OCI-LY1 (cell line): ENCODE data around the gene TRAPPC4.
"Not testable (repeated sequence)": the region's sequence is repeated elsewhere in the genome, so short reads cannot be mapped to it uniquely, and the experiment has no call there.

ENCODE experiments used
- H2AFZ ChIP-seq: fragments of 200-600 bp; sonication (generic), shearing (Covaris generic); 2 replicates; pipeline ENCODE4 v1.6.0; 2014; ENCODE audit warnings: antibody characterized with exemption, mild to moderate bottlenecking, low read length
- H3F3A ChIP-seq: fragments of 200-600 bp; sonication (generic), shearing (Covaris generic); 2 replicates; pipeline ENCODE4 v1.6.0; 2014; ENCODE audit warnings: mild to moderate bottlenecking, antibody characterized with exemption, low read length, moderate library complexity; ENCODE audit not compliant: insufficient read depth
- H3K27ac ChIP-seq: fragments of 200-600 bp; sonication (generic); 2 replicates; pipeline ENCODE4 v1.5.1; 2014; ENCODE audit warnings: low read length, mixed run types, mild to moderate bottlenecking, low read depth; ENCODE audit not compliant: poor library complexity, severe bottlenecking
- H3K27me3 ChIP-seq: fragments of 200-600 bp; sonication (generic); 2 replicates; pipeline ENCODE4 v1.6.0; 2014; ENCODE audit warnings: antibody characterized with exemption, mild to moderate bottlenecking, low read length, moderate library complexity; ENCODE audit not compliant: insufficient read depth
- H3K36me3 ChIP-seq: fragments of 200-600 bp; sonication (generic); 2 replicates; pipeline ENCODE4 v1.6.1; 2014; ENCODE audit warnings: mild to moderate bottlenecking, antibody characterized with exemption, low read length, moderate library complexity, mixed read lengths; ENCODE audit not compliant: insufficient read depth
- H3K4me1 ChIP-seq: fragments of 200-600 bp; sonication (generic); 2 replicates; pipeline ENCODE4 v1.5.1; 2014; ENCODE audit warnings: mild to moderate bottlenecking, low read length, moderate library complexity; ENCODE audit not compliant: insufficient read depth, severe bottlenecking
- H3K4me2 ChIP-seq: fragments of 200-600 bp; sonication (generic), shearing (Covaris generic); 2 replicates; pipeline ENCODE4 v1.6.1; 2014; ENCODE audit warnings: low read length
- H3K4me3 ChIP-seq: fragments of 200-600 bp; sonication (generic); 2 replicates; pipeline ENCODE4 v1.5.1; 2014; ENCODE audit warnings: low read length, low read depth, mild to moderate bottlenecking, mixed read lengths; ENCODE audit not compliant: poor library complexity, severe bottlenecking
- H3K79me2 ChIP-seq: fragments of 200-600 bp; shearing (Covaris generic); 2 replicates; pipeline ENCODE4 v1.6.1; 2016; ENCODE audit warnings: mixed run types, low read length, mixed read lengths; ENCODE audit not compliant: insufficient read depth
- H3K9ac ChIP-seq: fragments of 200-600 bp; sonication (generic), shearing (Covaris generic); 2 replicates; pipeline ENCODE4 v1.6.1; 2014; ENCODE audit warnings: mild to moderate bottlenecking, low read length, mixed read lengths
- H3K9me2 ChIP-seq: fragments of 200-600 bp; sonication (generic), shearing (Covaris generic); 2 replicates; pipeline ENCODE4 v1.6.1; 2014; ENCODE audit warnings: low read depth, mild to moderate bottlenecking, low read length, mixed read lengths
- H3K9me3 ChIP-seq: fragments of 200-600 bp; shearing (Covaris generic); 2 replicates; pipeline ENCODE4 v1.6.1; 2014; ENCODE audit warnings: low read length, mixed read lengths
- H4K20me1 ChIP-seq: fragments of 200-600 bp; sonication (generic), shearing (Covaris generic); 2 replicates; pipeline ENCODE4 v1.6.0; 2016; ENCODE audit warnings: mild to moderate bottlenecking, low read length; ENCODE audit not compliant: insufficient read depth
- CTCF ChIP-seq: fragments of 200-600 bp; sonication (generic), shearing (Covaris generic); IDR thresholded peaks from 2 replicates; pipeline ENCODE4 v1.5.1; 2017; ENCODE audit warnings: mild to moderate bottlenecking, antibody characterized with exemption, low read length, moderate library complexity, mixed read lengths
- EZH2 ChIP-seq: fragments of 200-600 bp; sonication (generic), shearing (Covaris generic); IDR thresholded peaks from 2 replicates; pipeline ENCODE4 v1.8.0; 2017; ENCODE audit warnings: borderline replicate concordance, mixed run types, mild to moderate bottlenecking, antibody characterized with exemption, low read length, moderate library complexity, mixed read lengths

TRAPPC4 gene

GRCh38 chr11:118980191-118980881 lies 38.2 kb upstream of the TRAPPC4 start:
- Histone ChIP-seq H3K9me3 (no peaks in the 10 kb centered on the region), H3K4me3 (no peak overlapping the region), H2AFZ (no peak overlapping the region), H3K79me2 (no peaks in the 10 kb centered on the region), H3F3A (no peaks in the 10 kb centered on the region), H3K27me3 (no peaks in the 10 kb centered on the region; the same call in 1 of the 2 replicates), H4K20me1 (no peaks in the 10 kb centered on the region), H3K4me1 (no peaks in the 10 kb centered on the region), H3K9me2 (no peaks in the 10 kb centered on the region), H3K4me2 (no peak overlapping the region), H3K9ac (no peak overlapping the region), H3K36me3 (no peaks in the 10 kb centered on the region), H3K27ac (no peak overlapping the region)
- TF ChIP-seq CTCF (no peak), EZH2 (no peak)

DNA sequence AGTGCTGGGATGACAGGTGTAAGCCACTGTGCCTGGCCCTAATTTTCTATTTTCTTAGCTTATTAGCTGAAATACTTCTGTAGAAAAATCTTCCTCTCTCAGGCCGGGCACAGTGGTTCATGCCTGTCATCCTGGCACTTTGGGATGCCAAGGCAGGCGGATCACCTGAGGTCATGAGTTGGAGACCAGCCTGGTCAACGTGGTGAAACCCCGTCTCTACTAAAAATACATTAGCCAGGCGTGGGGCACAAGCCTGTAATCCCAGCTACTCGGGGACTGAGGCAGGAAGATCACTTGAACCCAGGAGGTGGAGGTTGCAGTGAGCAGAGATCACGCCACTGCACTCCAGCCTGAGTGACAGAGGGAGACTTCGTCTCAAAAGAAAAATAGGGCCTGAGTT lies 34.2 kb upstream of the TRAPPC4 start:
- H4K20me1 ChIP-seq, H3K9me3 ChIP-seq, H3F3A ChIP-seq, H3K27ac ChIP-seq, H2AFZ ChIP-seq, H3K27me3 ChIP-seq, H3K4me3 ChIP-seq, H3K4me1 ChIP-seq, H3K36me3 ChIP-seq, H3K9me2 ChIP-seq, H3K9ac ChIP-seq, H3K79me2 ChIP-seq, H3K4me2 ChIP-seq: not testable (repeated sequence)

DNA sequence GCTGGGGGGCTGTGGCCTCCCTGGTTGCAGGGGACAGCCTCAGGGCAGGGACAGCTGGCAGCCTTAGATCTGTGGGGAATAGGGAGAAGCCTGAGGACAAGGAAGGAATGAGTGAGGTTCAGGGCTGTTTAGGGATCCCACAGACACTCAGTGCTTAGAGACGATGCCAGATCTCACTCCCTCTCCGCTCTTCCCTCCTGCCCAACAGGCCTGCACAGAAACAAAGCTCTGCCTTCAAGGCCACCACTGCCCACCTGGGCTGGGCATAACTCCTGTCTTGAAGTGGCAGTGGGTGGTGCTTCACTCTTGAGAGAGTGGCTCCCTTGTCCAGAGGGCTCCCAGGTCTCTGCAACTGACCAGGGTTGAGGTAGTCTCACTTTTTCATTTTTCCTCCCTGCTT lies 33.7 kb upstream of the TRAPPC4 start:
- H3K36me3 ChIP-seq: no peaks in the 10 kb centered on the region
- H3K9me3 ChIP-seq: no peaks in the 10 kb centered on the region
- no peak overlapping the region for H2AFZ ChIP-seq
- TF ChIP-seq EZH2 (no peak), CTCF (no peak)
- H3K4me3 ChIP-seq: no peak overlapping the region
- H3K4me2 ChIP-seq: no peak overlapping the region
- H3K27me3 ChIP-seq: no peaks in the 10 kb centered on the region
- no peaks in the 10 kb centered on the region for H3K79me2 ChIP-seq
- H4K20me1 ChIP-seq: no peaks in the 10 kb centered on the region
- no peaks in the 10 kb centered on the region for H3K9me2 ChIP-seq
- H3K9ac ChIP-seq: no peak overlapping the region
- no peaks in the 10 kb centered on the region for H3K4me1 ChIP-seq
- H3F3A ChIP-seq: no peaks in the 10 kb centered on the region
- H3K27ac ChIP-seq: no peak overlapping the region

GRCh38 chr11:118988280-118988679 lies 30.3 kb upstream of the TRAPPC4 start:
- Histone ChIP-seq H3K4me3 (no peak overlapping the region), H3K9me2 (no peaks in the 10 kb centered on the region), H3K4me2 (no peak overlapping the region), H3F3A (no peaks in the 10 kb centered on the region), H2AFZ (no peak overlapping the region), H3K36me3 (no peaks in the 10 kb centered on the region), H3K9me3 (no peaks in the 10 kb centered on the region), H3K27ac (no peak overlapping the region), H3K4me1 (no peaks in the 10 kb centered on the region), H3K9ac (no peak overlapping the region), H3K27me3 (no peaks in the 10 kb centered on the region), H4K20me1 (no peaks in the 10 kb centered on the region), H3K79me2 (no peaks in the 10 kb centered on the region)
- TF ChIP-seq CTCF: no peak
- no peak for TF ChIP-seq EZH2

- not testable (repeated sequence) for H3K4me1 ChIP-seq, H2AFZ ChIP-seq, H3F3A ChIP-seq, H3K9me2 ChIP-seq, H3K79me2 ChIP-seq, H3K4me3 ChIP-seq, H3K27me3 ChIP-seq, H3K9ac ChIP-seq, H4K20me1 ChIP-seq, H3K27ac ChIP-seq, H3K36me3 ChIP-seq, H3K4me2 ChIP-seq, H3K9me3 ChIP-seq
These were observed 27.0 kb upstream of the TRAPPC4 start for GRCh38 chr11:118991486-118992038.
